ENCODE measurements around the gene NUB1.

Gene NUB1

GRCh38 chr7:151394076-151395035 lies 52.7 kb downstream of the NUB1 start:
- DNase-seq = no peak

GRCh38 chr7:151395036-151395367 lies 53.4 kb downstream of the NUB1 start:
- DNase-seq = no peak
- in situ Hi-C loops (cut with HindIII; ENCODE audit: low pct_ligation_motif_present, low pct_unique_long_range_greater_than_20kb, low sequenced_read_pairs) = no loop called here

More at GRCh38 chr7:151394076-151395035, 52.7 kb downstream of the NUB1 start:
- in situ Hi-C loops (cut with HindIII; ENCODE audit: low pct_ligation_motif_present, low pct_unique_long_range_greater_than_20kb, low sequenced_read_pairs) = no loop called here

- DNase-seq = no peak
- in situ Hi-C loops (cut with HindIII; ENCODE audit: low pct_ligation_motif_present, low pct_unique_long_range_greater_than_20kb, low sequenced_read_pairs) = no loop called here
Observed at GRCh38 chr7:151396328-151396970, 54.8 kb downstream of the NUB1 start.

GRCh38 chr7:151397026-151397425 lies 55.4 kb downstream of the NUB1 start:
- in situ Hi-C loops (cut with HindIII; ENCODE audit: low pct_ligation_motif_present, low pct_unique_long_range_greater_than_20kb, low sequenced_read_pairs) = no loop called here
- no peak for DNase-seq

- in situ Hi-C loops (cut with HindIII; ENCODE audit: low pct_ligation_motif_present, low pct_unique_long_range_greater_than_20kb, low sequenced_read_pairs) = no loop called here
- DNase-seq = no peak
Observed at GRCh38 chr7:151398446-151399304, 57.1 kb downstream of the NUB1 start.

- DNase-seq = no peak
- in situ Hi-C loops (cut with HindIII; ENCODE audit: low pct_ligation_motif_present, low pct_unique_long_range_greater_than_20kb, low sequenced_read_pairs) = no loop called here
Observed at GRCh38 chr7:151399305-151399601, 57.6 kb downstream of the NUB1 start.

GRCh38 chr7:151399906-151400305 lies 58.3 kb downstream of the NUB1 start:
- in situ Hi-C loops (cut with HindIII; ENCODE audit: low pct_ligation_motif_present, low pct_unique_long_range_greater_than_20kb, low sequenced_read_pairs) = no loop called here
- no peak for DNase-seq

GRCh38 chr7:151400626-151401315 lies 59.2 kb downstream of the NUB1 start:
- DNase-seq = peak; percentile 42
- in situ Hi-C loops (cut with HindIII; ENCODE audit: low pct_ligation_motif_present, low pct_unique_long_range_greater_than_20kb, low sequenced_read_pairs) = no loop called here

GRCh38 chr7:151402029-151402835 lies 60.6 kb downstream of the NUB1 start:
- DNase-seq = no peak
- in situ Hi-C loops (cut with HindIII; ENCODE audit: low pct_ligation_motif_present, low pct_unique_long_range_greater_than_20kb, low sequenced_read_pairs) = no loop called here

GRCh38 chr7:151403764-151404163 lies 62.2 kb downstream of the NUB1 start:
- peak; percentile 37 for DNase-seq
- in situ Hi-C loops (cut with HindIII; ENCODE audit: low pct_ligation_motif_present, low pct_unique_long_range_greater_than_20kb, low sequenced_read_pairs) = no loop called here

- in situ Hi-C loops (cut with HindIII; ENCODE audit: low pct_ligation_motif_present, low pct_unique_long_range_greater_than_20kb, low sequenced_read_pairs) = no loop called here
- peak; percentile 17 for DNase-seq
Observed at GRCh38 chr7:151404216-151405011, 62.8 kb downstream of the NUB1 start.

- no peak for DNase-seq
- in situ Hi-C loops (cut with HindIII; ENCODE audit: low pct_ligation_motif_present, low pct_unique_long_range_greater_than_20kb, low sequenced_read_pairs) = no loop called here
Observed at GRCh38 chr7:151405056-151405455, 63.4 kb downstream of the NUB1 start.

- in situ Hi-C loops (cut with HindIII; ENCODE audit: low pct_ligation_motif_present, low pct_unique_long_range_greater_than_20kb, low sequenced_read_pairs) = no loop called here
- no peak for DNase-seq
Observed at GRCh38 chr7:151405588-151405987, 64.0 kb downstream of the NUB1 start.

- DNase-seq = no peak
- in situ Hi-C loops (cut with HindIII; ENCODE audit: low pct_ligation_motif_present, low pct_unique_long_range_greater_than_20kb, low sequenced_read_pairs) = no loop called here
Observed at GRCh38 chr7:151406051-151406875, 64.7 kb downstream of the NUB1 start.

- in situ Hi-C loops (cut with HindIII; ENCODE audit: low pct_ligation_motif_present, low pct_unique_long_range_greater_than_20kb, low sequenced_read_pairs) = no loop called here
- no peak for DNase-seq
Observed at GRCh38 chr7:151406886-151407583, 65.4 kb downstream of the NUB1 start.

GRCh38 chr7:151408498-151408838 lies 66.9 kb downstream of the NUB1 start:
- DNase-seq = no peak
- in situ Hi-C loops (cut with HindIII; ENCODE audit: low pct_ligation_motif_present, low pct_unique_long_range_greater_than_20kb, low sequenced_read_pairs) = no loop called here

Data from ACHN (cell line).